CD1c-positive myeloid dendritic cell (primary cell): ENCODE data around the gene PPP4R3B.

Experiments
- DNase-seq: peaks from one replicate; pipeline ENCODE4 v3.0.0-alpha.2; 2016; ENCODE audit errors: extremely low spot score

Gene PPP4R3B

GRCh38 chr2:55617175-55618024, at the start of gene PPP4R3B:
TSS of gene PPP4R3B (minus strand) at chr2:55617622. CDS start at chr2:55617285, 337 bp downstream.
- DNase-seq, result peak; percentile 100

- no peak for DNase-seq
Observed at GRCh38 chr2:55653255-55653654, 35.8 kb upstream of the PPP4R3B start.

- no peak for DNase-seq
Observed at GRCh38 chr2:55649211-55649610, 31.8 kb upstream of the PPP4R3B start.

- no peak for DNase-seq
Observed at GRCh38 chr2:55636831-55637230, 19.4 kb upstream of the PPP4R3B start.

- DNase-seq, result no peak
Observed at GRCh38 chr2:55628931-55629330, 11.5 kb upstream of the PPP4R3B start.

GRCh38 chr2:55627915-55628314, 10.5 kb upstream of the PPP4R3B start:
- DNase-seq, result no peak

GRCh38 chr2:55621802-55622201, 4.4 kb upstream of the PPP4R3B start:
- DNase-seq, result no peak

GRCh38 chr2:55620123-55620779, 2.8 kb upstream of the PPP4R3B start:
- DNase-seq, result no peak

GRCh38 chr2:55618275-55619055, 1.0 kb upstream of the PPP4R3B start:
- DNase-seq, result peak; percentile 63

- DNase-seq, result no peak
Observed at GRCh38 chr2:55618025-55618274, 528 bp upstream of the PPP4R3B start.

GRCh38 chr2:55616551-55617174, 759 bp downstream of the PPP4R3B start:
- peak; percentile 38 for DNase-seq

- DNase-seq, result no peak
Observed at GRCh38 chr2:55611997-55612396, 5.4 kb downstream of the PPP4R3B start.

GRCh38 chr2:55610954-55611743, 6.3 kb downstream of the PPP4R3B start:
- no peak for DNase-seq

- no peak for DNase-seq
Observed at GRCh38 chr2:55609938-55610578, 7.4 kb downstream of the PPP4R3B start.

GRCh38 chr2:55609193-55609794, 8.1 kb downstream of the PPP4R3B start:
- DNase-seq, result no peak

GRCh38 chr2:55607717-55608116, 9.7 kb downstream of the PPP4R3B start:
- DNase-seq, result no peak

- no peak for DNase-seq
Observed at GRCh38 chr2:55604027-55604565, 13.3 kb downstream of the PPP4R3B start.

GRCh38 chr2:55601849-55602248, 15.6 kb downstream of the PPP4R3B start:
- no peak for DNase-seq

GRCh38 chr2:55598056-55598795, 19.2 kb downstream of the PPP4R3B start:
- DNase-seq, result no peak
